Measurements from ENCODE around the gene NACC2.

GRCh38 chr9:136052472-136052880 lies 42.6 kb downstream of the NACC2 start:
- no peak for TF ChIP-seq JUND (IDR thresholded peaks at IDR 0.05; ENCODE audit: low read depth, low read length)
- no peak for TF ChIP-seq ZNF217 (IDR thresholded peaks at IDR 0.05)
- TF ChIP-seq MTA3 (IDR thresholded peaks at IDR 0.05; ENCODE audit: borderline replicate concordance, low read length): no peak
- no peak for TF ChIP-seq USF2 (IDR thresholded peaks at IDR 0.05; ENCODE audit: borderline replicate concordance, low read depth, low read length)

All from GM12878 (cell line).